ENCODE measurements around the gene CCDC40.

DNA sequence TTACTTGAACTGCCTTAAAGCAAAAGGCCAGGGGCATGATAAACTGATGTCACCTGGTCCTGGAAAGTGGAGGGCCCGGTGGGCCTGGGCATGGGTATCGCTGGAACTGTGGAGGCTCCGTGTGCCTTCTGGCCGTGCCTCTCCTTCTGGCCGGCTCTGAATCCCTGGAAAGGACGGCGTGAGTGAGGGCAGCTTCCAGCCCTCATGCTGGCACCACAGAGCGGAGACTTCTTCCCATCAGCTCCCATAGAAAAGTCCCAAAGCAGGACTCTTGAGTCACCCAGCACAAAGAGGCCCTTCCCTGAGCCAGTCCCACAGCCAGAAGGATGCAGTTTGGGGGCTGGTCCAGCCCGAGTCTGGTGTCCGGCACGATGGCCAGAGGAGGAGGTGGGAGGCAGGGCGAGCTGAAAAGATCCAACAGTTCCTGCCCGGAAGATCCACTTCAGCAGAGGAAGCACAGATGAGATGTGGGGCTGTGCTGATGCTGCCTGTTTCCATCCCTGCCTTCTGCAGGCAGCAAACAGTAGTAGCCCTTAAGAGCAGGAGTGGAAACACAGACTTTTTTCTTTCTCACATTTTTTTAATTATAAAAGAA lies 72.7 kb downstream of the CCDC40 start:
- TF ChIP-seq EZH2phosphoT487 (IDR thresholded peaks at IDR 0.05; ENCODE audit: insufficient read depth, low read depth) (no peak), EZH2 (IDR thresholded peaks at IDR 0.05; ENCODE audit: insufficient read depth, poor library complexity, severe bottlenecking) (no peak)

Data from GM23248 (cell line).